T47D (cell line): ENCODE data around the gene UBR2.
"Not testable (repeated sequence)": the region's sequence is repeated elsewhere in the genome, so short reads cannot be mapped to it uniquely, and the experiment has no call there.

Source experiments
- DNase-seq, 2 experiments: peaks; one replicate each; pipeline versions ENCODE4 v3.0.0 to v3.0.0-alpha.2; 2011 to 2012; ENCODE audit warnings: low read depth in 1 of 2, low spot score in 1 of 2
- JUND ChIP-seq: IDR thresholded peaks from 2 replicates; pipeline ENCODE4 v1.6.1; 2012; ENCODE audit warnings: low read depth
- in situ Hi-C: cut with HindIII; loops from 2 replicates; pipeline ENCODE4 v1.10.0; 2016; ENCODE audit warnings: low sequenced_read_pairs, low pct_unique_long_range_greater_than_20kb

The UBR2 gene

DNA sequence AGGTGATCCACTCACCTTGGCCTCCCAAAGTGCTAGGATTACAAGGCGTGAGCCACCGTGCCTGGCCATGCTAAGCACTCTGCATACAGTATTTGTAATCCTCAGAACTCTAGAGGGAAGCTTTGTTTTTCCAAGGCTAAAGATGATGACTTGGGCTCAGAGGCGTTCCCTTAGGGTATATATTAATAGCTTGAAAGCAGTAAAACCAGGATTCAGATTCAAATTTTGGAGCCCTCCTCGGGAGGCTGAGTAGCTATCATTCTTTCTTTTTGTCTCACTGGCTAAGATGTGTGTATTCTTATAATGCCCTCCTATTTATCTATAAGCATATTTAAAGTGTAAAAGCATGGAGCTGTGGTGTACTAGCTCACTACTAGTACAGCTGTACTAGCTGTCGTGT, 90.0 kb downstream of the UBR2 start:
- no peak for DNase-seq
- TF ChIP-seq JUND = no peak
- in situ Hi-C loops = no loop called here

DNA sequence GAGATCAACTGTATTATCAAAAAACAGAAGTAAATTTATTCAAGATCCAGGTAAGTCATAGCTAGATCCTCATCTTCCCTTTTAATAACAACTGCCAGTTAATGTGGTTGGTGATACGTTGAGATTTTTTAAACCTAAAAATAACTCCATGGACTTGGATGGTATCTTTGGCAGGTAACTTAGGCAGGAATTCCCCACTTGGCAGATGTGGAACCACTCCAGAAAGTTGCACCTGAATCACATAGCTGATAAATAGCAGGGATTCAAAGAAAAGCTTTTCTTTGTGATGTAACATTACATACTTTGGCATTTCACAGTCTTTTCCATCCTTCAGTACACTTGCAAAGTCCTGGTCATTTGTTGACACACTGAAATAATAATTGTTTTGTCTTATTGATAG, 96.0 kb downstream of the UBR2 start:
- no peak for TF ChIP-seq JUND
- no peak for DNase-seq
- in situ Hi-C loops = no loop called here

DNA sequence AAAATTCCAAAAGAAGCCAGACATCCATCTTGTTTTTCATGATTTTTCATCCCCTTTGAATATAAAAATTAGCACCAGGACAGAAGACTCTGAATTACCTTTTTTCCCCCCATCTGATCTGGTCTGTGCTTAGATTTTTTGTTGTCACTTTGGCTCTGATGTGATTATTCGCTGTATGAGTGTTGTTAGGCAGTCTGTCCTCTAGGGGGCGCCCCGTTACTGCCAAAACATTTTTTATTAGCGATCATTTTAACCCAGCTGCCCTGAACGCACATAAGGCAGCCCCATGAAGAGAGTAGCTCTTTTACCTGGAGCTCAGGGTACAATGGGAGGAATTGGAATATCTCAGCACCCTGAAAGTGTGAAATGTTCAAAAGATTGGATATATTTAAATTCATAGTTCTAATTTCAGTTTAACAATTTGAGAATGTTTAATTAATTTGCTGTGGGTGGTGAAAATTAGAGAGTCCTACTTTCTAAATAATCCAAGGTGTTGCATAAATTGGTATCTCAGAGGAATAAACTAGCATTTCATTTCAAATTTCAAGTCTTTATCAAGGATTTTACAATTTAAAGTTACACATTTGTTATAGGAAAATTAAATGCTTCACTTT, 97.8 kb downstream of the UBR2 start:
- in situ Hi-C loops = no loop called here
- no peak for TF ChIP-seq JUND
- DNase-seq = peak; percentile 8 to 77

DNA sequence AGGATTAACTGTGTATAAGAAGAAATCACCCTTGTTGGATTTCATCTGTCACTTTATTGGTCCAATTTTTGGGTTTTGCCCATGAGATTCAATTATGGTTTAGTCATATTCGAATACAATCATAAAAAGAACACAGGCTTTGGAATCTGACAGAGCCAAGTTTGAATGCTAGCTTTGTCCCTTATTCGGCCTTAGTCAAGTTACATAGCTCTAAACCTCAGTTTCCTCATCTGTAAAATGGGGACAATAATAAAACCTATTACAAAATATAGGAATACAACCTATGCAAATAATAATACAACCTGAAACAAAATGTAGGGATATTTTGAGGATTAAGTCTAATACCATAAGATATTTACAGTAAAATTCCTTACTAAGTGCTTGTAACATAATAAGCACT, 100.9 kb downstream of the UBR2 start:
- DNase-seq = no peak
- in situ Hi-C loops = no loop called here
- TF ChIP-seq JUND = no peak

DNA sequence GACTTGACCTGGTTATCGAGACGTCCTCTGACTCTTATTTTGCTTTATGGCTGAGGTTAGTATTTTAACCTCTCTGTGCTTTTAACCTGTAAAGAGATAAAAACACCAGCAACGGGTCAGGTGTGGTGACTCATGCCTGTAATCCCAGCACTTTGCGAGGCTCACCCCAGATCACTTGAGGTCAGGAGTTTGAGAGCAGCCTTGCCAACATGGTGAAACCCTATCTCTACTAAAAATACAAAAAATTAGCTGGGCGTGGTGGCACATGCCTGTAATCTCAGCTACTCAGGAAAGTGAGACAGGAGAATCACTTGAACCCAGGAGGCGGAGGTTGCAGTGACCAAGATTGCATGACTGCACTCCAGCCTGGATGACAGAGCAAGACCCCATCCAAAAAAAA, 110.5 kb downstream of the UBR2 start:
- DNase-seq, in situ Hi-C loops: not testable (repeated sequence)

DNA sequence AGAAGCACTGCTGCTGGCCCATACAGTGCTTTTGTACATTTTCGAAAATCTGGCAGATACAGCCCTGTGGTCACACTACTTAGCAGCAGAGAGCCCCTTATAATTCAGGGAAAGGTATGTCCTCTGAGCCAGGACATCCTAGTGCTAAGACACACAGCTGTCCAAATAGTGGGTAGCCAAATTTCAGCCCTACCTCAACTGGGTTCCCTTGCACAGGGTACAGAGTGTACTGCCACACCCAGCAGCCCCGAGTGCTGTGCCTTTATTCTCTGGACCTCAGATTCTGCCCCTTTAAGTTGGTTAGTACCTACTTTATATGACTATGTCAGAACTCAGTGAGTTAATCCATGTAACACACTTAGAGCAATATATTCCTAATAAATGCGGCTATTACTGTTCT, 111.0 kb downstream of the UBR2 start:
- no peak for TF ChIP-seq JUND
- DNase-seq = no peak
- in situ Hi-C loops = no loop called here

DNA sequence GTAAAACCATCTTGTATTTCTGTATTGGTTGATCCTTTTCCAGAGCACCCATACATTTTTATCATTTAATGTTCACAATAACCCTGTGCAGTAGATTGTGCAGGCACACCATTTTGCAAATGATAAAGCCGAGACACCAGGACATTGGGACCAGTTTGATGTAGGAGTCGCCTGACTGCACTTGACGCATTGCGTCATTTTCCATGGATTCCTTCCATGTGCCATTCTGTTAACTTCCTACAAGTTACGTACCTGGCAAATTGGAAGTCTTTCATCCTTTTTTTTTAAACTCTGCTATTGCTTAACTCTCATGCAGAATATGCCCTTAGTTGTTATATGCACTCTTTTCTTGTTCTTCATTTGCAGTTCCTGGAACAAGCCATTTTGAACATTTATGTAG, 115.5 kb downstream of the UBR2 start:
- DNase-seq = no peak
- in situ Hi-C loops = no loop called here

DNA sequence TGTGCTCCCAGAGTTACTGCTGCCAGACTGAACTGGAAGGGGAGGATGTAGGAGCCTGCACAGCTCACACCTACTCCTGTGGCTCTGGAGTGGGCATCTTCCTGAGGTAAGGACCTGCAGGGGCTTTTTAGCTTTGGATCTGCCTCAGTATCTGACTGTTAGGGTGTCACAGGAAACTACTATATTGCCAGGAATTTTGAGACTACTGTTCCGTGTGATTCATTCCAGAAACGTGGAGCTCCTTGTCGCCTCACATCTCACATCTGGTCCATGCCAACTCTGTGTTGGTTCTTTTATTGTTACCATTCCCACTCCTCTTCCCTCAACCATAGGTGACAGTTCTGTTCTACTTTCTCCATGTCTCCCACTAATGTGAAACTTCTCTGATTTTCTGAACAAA, 124.5 kb downstream of the UBR2 start:
- in situ Hi-C loops = no loop called here
- TF ChIP-seq JUND = no peak
- no peak for DNase-seq

More for the DNA sequence above, 115.5 kb downstream of the UBR2 start:
- no peak for TF ChIP-seq JUND

DNA sequence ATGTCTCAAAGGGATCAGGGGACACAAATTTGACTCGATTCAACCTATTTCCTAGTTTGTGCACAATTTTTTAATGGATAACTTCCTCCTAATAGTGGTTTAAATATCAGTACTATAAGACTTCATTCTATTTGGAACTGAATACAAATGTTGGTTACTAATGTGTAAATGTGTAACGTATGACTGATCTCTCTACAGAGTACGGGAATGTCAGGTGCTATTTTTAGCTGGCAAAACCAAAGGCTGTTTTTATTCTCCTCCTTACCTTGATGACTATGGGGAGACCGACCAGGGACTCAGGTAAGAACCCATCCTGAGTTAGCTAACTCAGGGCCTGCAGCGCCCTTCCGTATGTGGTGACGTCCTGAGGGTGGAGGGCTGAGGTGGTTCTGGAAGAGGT, 125.5 kb downstream of the UBR2 start:
- no peak for DNase-seq
- in situ Hi-C loops = no loop called here
- TF ChIP-seq JUND = no peak

DNA sequence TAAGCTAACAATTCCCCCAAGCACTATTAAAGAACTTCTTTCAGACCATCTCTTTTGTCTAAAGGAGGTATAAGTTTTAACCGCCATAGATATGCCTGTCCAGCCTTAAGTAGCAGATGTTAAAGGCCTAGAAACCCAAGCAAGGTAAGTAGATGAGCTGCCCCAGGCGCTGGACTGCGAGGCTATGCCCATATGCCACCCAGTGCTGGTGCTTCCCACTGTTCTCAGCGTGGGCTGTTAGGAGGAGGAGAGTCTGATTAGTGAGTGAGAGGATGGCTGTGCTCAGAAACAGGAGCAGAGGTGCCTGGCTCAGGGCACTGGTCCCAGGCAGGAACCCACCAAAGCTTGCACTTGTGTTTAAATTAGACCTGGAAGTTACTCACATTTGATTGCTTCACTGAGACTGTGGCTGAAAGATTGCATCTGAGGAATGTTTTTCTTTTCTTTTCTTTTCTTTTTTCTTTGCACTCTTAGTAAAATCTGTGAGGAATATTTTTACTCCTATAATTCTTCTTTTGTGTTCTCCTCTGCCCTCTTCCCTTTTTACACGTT, 126.4 kb downstream of the UBR2 start:
- no peak for DNase-seq
- no peak for TF ChIP-seq JUND
- in situ Hi-C loops = no loop called here

DNA sequence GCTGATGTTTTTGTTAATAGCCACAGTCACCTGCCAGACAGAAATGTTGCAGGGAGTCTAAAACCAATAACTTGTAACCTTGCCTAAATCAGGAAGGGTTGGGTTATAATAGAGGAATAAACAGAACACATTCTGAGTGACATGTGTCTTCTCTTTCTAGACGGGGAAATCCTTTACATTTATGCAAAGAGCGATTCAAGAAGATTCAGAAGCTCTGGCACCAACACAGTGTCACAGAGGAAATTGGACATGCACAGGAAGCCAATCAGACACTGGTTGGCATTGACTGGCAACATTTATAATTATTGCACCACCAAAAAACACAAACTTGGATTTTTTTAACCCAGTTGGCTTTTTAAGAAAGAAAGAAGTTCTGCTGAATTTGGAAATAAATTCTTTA, 127.0 kb downstream of the UBR2 start:
- no peak for TF ChIP-seq JUND
- DNase-seq = no peak
- in situ Hi-C loops = no loop called here

DNA sequence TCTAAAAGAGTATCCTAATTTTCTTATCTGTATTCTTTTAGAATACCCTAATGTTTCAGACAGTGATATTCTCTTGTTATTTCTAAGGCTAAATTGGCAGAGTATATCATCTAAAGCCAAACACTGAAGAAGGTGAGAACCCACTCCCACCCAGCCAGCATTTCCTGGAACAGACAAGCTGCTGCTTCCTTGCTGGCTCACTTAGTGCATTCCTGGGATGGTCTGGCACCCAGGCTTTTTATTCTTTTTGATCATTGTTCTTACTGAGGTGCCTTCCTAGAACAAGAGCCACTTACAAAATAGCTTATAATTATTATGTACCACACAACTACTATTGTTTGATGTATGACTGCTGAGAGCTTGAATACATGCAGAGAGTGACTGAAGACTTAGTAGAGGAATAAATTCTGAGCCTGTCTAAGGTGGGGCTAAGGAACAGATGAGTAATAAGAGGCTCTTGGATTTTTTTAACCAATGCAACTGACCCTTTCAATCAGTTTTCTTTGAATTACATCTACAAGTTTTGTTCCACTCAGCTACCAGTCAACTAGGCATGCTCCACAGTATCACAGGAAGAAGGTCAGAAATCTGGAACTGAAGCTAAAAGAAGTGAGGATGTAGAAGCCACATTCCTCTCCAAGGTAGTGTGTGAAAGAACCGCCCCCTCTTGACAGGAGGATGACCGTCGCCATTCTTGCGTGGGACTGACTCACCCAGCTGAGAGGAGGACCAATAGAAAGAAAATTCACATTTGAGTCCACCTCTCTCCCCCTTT, 128.5 kb downstream of the UBR2 start:
- in situ Hi-C loops = no loop called here
- no peak for TF ChIP-seq JUND
- DNase-seq = no peak

DNA sequence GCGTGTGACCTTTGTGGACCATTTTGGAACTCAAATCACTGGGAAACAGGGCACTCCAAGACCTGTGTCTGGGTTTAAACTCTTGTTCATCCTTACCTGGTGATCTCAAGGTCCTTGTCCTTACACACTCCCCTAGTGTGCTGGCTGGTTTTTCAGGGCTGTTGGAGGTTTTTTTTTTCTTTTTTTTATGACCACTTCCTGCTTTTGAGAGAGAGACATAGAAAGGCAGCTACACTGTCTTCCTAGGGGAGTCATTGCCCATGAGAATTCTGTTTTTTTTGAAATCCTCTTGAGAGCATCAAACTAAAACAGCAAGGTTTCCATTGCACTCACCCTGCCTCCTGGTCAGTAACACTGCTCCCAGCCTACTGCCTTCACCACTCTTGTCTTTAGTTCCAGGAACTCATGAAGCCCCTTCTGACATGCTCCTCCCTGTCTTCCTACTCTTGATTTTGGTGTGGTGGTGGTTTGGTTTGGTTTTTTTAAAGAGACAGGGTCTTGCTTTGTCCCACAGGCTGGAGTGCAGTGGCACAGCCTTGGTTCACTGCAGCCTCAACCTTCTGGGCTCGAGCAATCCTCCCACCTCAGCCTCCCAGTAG, 130.0 kb downstream of the UBR2 start:
- in situ Hi-C loops = no loop called here
- no peak for DNase-seq

More for the DNA sequence above, 130.0 kb downstream of the UBR2 start:
- no peak for TF ChIP-seq JUND
